ENCODE results near the gene SH2D3C.

SH2D3C gene, protein sequence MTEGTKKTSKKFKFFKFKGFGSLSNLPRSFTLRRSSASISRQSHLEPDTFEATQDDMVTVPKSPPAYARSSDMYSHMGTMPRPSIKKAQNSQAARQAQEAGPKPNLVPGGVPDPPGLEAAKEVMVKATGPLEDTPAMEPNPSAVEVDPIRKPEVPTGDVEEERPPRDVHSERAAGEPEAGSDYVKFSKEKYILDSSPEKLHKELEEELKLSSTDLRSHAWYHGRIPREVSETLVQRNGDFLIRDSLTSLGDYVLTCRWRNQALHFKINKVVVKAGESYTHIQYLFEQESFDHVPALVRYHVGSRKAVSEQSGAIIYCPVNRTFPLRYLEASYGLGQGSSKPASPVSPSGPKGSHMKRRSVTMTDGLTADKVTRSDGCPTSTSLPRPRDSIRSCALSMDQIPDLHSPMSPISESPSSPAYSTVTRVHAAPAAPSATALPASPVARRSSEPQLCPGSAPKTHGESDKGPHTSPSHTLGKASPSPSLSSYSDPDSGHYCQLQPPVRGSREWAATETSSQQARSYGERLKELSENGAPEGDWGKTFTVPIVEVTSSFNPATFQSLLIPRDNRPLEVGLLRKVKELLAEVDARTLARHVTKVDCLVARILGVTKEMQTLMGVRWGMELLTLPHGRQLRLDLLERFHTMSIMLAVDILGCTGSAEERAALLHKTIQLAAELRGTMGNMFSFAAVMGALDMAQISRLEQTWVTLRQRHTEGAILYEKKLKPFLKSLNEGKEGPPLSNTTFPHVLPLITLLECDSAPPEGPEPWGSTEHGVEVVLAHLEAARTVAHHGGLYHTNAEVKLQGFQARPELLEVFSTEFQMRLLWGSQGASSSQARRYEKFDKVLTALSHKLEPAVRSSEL

DNA sequence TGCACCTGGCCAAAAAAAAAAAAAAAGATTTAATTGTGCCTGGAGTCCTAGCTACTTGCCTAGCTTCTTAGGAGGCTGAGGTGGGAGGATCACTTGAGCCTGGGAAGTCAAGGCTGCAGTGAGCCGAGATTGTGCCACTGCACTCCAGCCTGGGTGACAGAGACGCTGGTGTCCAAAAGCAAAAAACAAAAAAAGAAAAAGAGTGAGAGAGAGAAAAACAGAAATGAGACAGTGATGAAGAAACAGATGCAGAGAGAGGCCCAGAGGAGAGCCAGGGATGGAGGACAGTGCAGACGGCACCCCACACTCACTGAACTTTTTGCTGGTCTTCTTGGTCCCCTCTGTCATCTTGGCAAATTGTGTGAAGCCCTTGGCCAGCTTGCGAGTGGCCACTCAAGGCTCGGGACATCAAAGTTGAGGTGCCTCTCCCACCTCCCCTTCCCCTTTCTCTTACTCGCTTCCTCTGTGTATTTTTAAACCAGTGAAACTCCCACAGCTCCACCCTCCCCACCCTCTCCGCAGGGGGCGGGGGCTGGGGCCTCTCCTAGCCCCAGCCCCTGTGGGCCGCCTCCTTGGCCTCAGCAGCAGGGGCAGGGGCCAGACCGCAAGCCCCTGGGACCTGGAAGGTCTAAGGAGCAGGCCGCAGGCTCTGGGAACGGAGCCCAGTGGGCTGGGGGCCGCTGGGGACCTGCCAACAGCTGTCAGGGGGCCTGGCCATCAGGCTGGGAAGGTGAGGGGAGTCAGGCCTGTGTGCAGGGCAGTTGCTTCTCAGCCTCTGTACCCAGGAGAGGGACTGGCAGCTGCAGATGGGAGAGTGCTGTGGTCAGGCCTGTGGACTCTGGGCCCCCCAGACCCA, at the start of gene SH2D3C:
Gene SH2D3C (minus strand): TSS at position 387 of the 856 bp plus-strand sequence. CDS start 39 bp downstream, at position 348.
- no peaks in the 10 kb centered on the region for H3K79me2 ChIP-seq (ENCODE audit: control insufficient read depth, insufficient read depth, low read length, unreplicated experiment)
- H2AFZ ChIP-seq (ENCODE audit: low read length, unreplicated experiment), result no peak within 1 kb of the TSS
- no peaks in the 10 kb centered on the region for H3K36me3 ChIP-seq (ENCODE audit: insufficient read depth, low read length)
- peaks cover 7% of the 10 kb centered on the region for H3K4me1 ChIP-seq (ENCODE audit: control insufficient read depth, insufficient read depth, low read length, unreplicated experiment)
- H3K27ac ChIP-seq (ENCODE audit: low read depth, low read length), result no peak within 1 kb of the TSS
- no peaks in the 10 kb centered on the region for H3K27me3 ChIP-seq (ENCODE audit: insufficient read depth, low read length)
- H3K4me3 ChIP-seq (ENCODE audit: low read depth, low read length), result no peak within 1 kb of the TSS

GRCh38 chr9:127826253-127826913, 47.9 kb upstream of the SH2D3C start:
- H3K36me3 ChIP-seq (ENCODE audit: insufficient read depth, low read length), result peaks cover 25% of the 10 kb centered on the region
- H3K4me3 ChIP-seq (ENCODE audit: low read depth, low read length), result no peak overlapping the region
- H3K27me3 ChIP-seq (ENCODE audit: insufficient read depth, low read length), result no peaks in the 10 kb centered on the region
- H3K27ac ChIP-seq (ENCODE audit: low read depth, low read length), result no peak overlapping the region
- H2AFZ ChIP-seq (ENCODE audit: low read length, unreplicated experiment), result no peak overlapping the region
- H3K4me1 ChIP-seq (ENCODE audit: control insufficient read depth, insufficient read depth, low read length, unreplicated experiment), result peaks cover 27% of the 10 kb centered on the region
- H3K79me2 ChIP-seq (ENCODE audit: control insufficient read depth, insufficient read depth, low read length, unreplicated experiment), result peaks cover 26% of the 10 kb centered on the region

GRCh38 chr9:127825319-127826051, 47.0 kb upstream of the SH2D3C start:
- peaks cover 27% of the 10 kb centered on the region for H3K4me1 ChIP-seq (ENCODE audit: control insufficient read depth, insufficient read depth, low read length, unreplicated experiment)

DNA sequence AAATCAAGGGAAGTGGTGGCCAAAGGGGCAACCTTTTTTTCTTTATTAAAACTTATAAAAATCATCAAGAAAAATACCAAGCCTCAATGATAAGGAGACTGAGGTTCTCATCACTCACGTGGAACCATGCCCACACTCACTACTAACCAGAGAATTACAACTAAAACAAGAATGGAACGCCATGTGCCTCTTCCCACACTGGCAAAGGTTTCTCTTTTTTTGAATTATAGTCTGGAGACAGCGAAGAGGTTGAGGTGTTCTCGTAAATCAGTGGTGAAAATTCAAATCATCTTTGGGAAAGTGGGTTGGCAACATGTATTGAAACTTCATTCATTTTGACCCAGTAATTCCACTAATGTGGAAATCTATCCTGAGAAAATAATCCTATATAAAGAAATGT, 43.6 kb upstream of the SH2D3C start:
- H3K36me3 ChIP-seq (ENCODE audit: insufficient read depth, low read length), result peaks cover 22% of the 10 kb centered on the region

More at GRCh38 chr9:127825319-127826051, 47.0 kb upstream of the SH2D3C start:
- Histone ChIP-seq H2AFZ (ENCODE audit: low read length, unreplicated experiment) (no peak overlapping the region), H3K4me3 (ENCODE audit: low read depth, low read length) (no peak overlapping the region), H3K36me3 (ENCODE audit: insufficient read depth, low read length) (peaks cover 24% of the 10 kb centered on the region), H3K79me2 (ENCODE audit: control insufficient read depth, insufficient read depth, low read length, unreplicated experiment) (peaks cover 26% of the 10 kb centered on the region), H3K27me3 (ENCODE audit: insufficient read depth, low read length) (no peaks in the 10 kb centered on the region), H3K27ac (ENCODE audit: low read depth, low read length) (no peak overlapping the region)

GRCh38 chr9:127818574-127818973, 40.1 kb upstream of the SH2D3C start:
- Histone ChIP-seq H3K79me2 (ENCODE audit: control insufficient read depth, insufficient read depth, low read length, unreplicated experiment) (peaks cover 3% of the 10 kb centered on the region), H3K27me3 (ENCODE audit: insufficient read depth, low read length) (no peaks in the 10 kb centered on the region), H3K4me1 (ENCODE audit: control insufficient read depth, insufficient read depth, low read length, unreplicated experiment) (no peaks in the 10 kb centered on the region), H3K36me3 (ENCODE audit: insufficient read depth, low read length) (peaks cover 21% of the 10 kb centered on the region), H3K4me3 (ENCODE audit: low read depth, low read length) (no peak overlapping the region), H2AFZ (ENCODE audit: low read length, unreplicated experiment) (no peak overlapping the region), H3K27ac (ENCODE audit: low read depth, low read length) (no peak overlapping the region)

More for the DNA sequence above, 43.6 kb upstream of the SH2D3C start:
- no peak overlapping the region for H2AFZ ChIP-seq (ENCODE audit: low read length, unreplicated experiment)
- peaks cover 14% of the 10 kb centered on the region for H3K79me2 ChIP-seq (ENCODE audit: control insufficient read depth, insufficient read depth, low read length, unreplicated experiment)
- no peaks in the 10 kb centered on the region for H3K27me3 ChIP-seq (ENCODE audit: insufficient read depth, low read length)
- H3K4me3 ChIP-seq (ENCODE audit: low read depth, low read length), result no peak overlapping the region
- H3K4me1 ChIP-seq (ENCODE audit: control insufficient read depth, insufficient read depth, low read length, unreplicated experiment), result peaks cover 8% of the 10 kb centered on the region
- no peak overlapping the region for H3K27ac ChIP-seq (ENCODE audit: low read depth, low read length)

- Histone ChIP-seq H3K79me2 (ENCODE audit: control insufficient read depth, insufficient read depth, low read length, unreplicated experiment) (peaks cover 3% of the 10 kb centered on the region), H3K36me3 (ENCODE audit: insufficient read depth, low read length) (peaks cover 21% of the 10 kb centered on the region), H3K4me1 (ENCODE audit: control insufficient read depth, insufficient read depth, low read length, unreplicated experiment) (no peaks in the 10 kb centered on the region), H2AFZ (ENCODE audit: low read length, unreplicated experiment) (no peak overlapping the region), H3K27ac (ENCODE audit: low read depth, low read length) (no peak overlapping the region), H3K27me3 (ENCODE audit: insufficient read depth, low read length) (no peaks in the 10 kb centered on the region), H3K4me3 (ENCODE audit: low read depth, low read length) (no peak overlapping the region)
Measured at GRCh38 chr9:127817881-127818434, 39.5 kb upstream of the SH2D3C start.

- Histone ChIP-seq H3K27me3 (ENCODE audit: insufficient read depth, low read length) (no peaks in the 10 kb centered on the region), H3K4me3 (ENCODE audit: low read depth, low read length) (no peak overlapping the region), H3K36me3 (ENCODE audit: insufficient read depth, low read length) (peaks cover 21% of the 10 kb centered on the region; the same call in 1 of the 2 replicates), H3K4me1 (ENCODE audit: control insufficient read depth, insufficient read depth, low read length, unreplicated experiment) (no peaks in the 10 kb centered on the region), H3K79me2 (ENCODE audit: control insufficient read depth, insufficient read depth, low read length, unreplicated experiment) (peaks cover 3% of the 10 kb centered on the region), H3K27ac (ENCODE audit: low read depth, low read length) (no peak overlapping the region; the same call in 1 of the 2 replicates), H2AFZ (ENCODE audit: low read length, unreplicated experiment) (no peak overlapping the region)
Measured at GRCh38 chr9:127816728-127817127, 38.3 kb upstream of the SH2D3C start.

GRCh38 chr9:127816362-127816725, 37.9 kb upstream of the SH2D3C start:
- H3K4me1 ChIP-seq (ENCODE audit: control insufficient read depth, insufficient read depth, low read length, unreplicated experiment), result no peaks in the 10 kb centered on the region
- H3K36me3 ChIP-seq (ENCODE audit: insufficient read depth, low read length), result peaks cover 21% of the 10 kb centered on the region; the same call in 1 of the 2 replicates
- H3K27ac ChIP-seq (ENCODE audit: low read depth, low read length), result no peak overlapping the region; the same call in 1 of the 2 replicates
- no peak overlapping the region for H3K4me3 ChIP-seq (ENCODE audit: low read depth, low read length)
- H2AFZ ChIP-seq (ENCODE audit: low read length, unreplicated experiment), result no peak overlapping the region
- H3K79me2 ChIP-seq (ENCODE audit: control insufficient read depth, insufficient read depth, low read length, unreplicated experiment), result peaks cover 3% of the 10 kb centered on the region
- H3K27me3 ChIP-seq (ENCODE audit: insufficient read depth, low read length), result no peaks in the 10 kb centered on the region
